Measurements from ENCODE around the gene CCIN. TPM values are rescaled to one million over a fixed set of nuclear protein-coding genes. Genes with fewer than 3 reads are reported as not detected.

The CCIN gene
- total RNA-seq, 2 donors from 2014 or later = 0.12 TPM; not detected in 1

DNA sequence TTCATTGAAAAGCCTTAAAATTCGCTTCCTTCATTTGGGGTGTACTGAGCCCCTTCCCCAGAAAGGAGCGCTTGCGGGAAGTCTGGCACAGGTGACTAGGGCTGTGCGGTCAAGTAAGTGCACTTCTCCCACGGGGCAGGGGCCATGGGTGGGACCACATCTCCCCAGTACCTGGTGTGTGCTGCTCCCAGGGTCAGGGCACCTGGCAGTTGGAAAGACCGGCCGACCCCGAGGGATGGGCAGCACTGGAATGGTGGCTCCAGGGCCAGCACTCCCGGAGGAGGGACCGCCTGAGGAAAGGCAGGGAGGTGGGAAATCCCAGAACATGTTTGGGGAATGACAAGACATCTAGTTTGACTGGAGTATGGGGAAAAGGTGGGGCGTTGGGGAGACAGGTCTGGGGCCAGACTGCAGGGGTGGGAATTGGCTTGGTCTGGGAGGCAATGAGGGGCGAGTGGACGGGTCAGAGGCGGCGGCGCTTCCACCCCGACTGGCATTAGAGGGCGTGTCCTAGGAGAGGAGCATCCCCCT is 33.4 kb upstream of the CCIN start:
- Mint-ChIP-seq H3K27ac (no peak overlapping the region), H3K4me3 (peak overlapping the region; percentile 79 to 86), H3K4me1 (ENCODE audit: low read depth) (peaks cover 39% of the 10 kb centered on the region), H3K9me3 (no peaks in the 10 kb centered on the region), H3K27me3 (ENCODE audit: low read depth) (peaks cover 9% of the 10 kb centered on the region), H3K36me3 (ENCODE audit: insufficient read depth in 2 of 2) (peaks cover 0 to 3% of the 10 kb centered on the region in 2 donors)
- DNase-seq = no peak
- ATAC-seq (replicated peaks in 1 of 2) = no peak

DNA sequence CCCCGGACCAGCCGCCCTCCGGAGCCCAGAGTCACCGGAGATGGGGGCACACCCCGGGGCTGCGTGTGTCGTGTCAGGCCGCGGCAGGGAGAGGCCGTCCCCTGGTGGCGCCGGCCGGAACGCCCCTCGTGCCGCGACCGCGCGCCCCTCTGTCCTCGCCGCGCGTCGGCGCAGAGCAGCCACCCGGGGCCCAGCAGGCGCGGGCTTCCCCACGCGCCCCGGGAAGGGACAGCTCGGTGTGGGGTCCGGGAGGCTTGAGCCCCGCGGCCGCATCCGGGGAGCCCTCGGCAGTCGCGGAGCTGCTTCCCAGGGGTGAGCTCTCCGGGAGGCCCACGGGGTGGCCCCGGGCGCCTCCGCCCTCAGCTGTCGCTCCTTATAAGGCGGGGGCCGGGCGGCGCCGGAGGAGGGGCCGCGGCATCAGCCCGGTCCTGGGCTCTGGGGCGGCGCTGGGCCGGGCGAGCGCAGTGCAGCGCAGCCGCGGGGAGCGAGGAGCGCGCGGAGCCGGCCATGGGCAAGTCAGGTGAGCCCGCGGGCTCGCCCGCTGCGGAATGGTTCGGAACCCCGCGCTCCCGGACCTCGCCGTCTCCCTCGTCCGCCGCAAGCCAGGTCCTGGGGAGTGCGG is 32.8 kb upstream of the CCIN start, which contains the start of gene GLIPR2:
TSS of gene GLIPR2 (plus strand) at position 462 of the 622 bp plus-strand sequence. CDS start at position 508, 46 bp downstream.
- DNase-seq (peak; percentile 87 to 89), ATAC-seq (replicated peaks in 1 of 2) (peak; percentile 98 to 99)
- Mint-ChIP-seq H3K4me3 (peak within 1 kb of the TSS; percentile 83 to 94), H3K27me3 (ENCODE audit: low read depth) (peaks cover 9% of the 10 kb centered on the region), H3K4me1 (ENCODE audit: low read depth) (peaks cover 45% of the 10 kb centered on the region), H3K27ac (peak within 1 kb of the TSS; percentile 6), H3K36me3 (ENCODE audit: insufficient read depth in 2 of 2) (peaks cover 0 to 3% of the 10 kb centered on the region in 2 donors), H3K9me3 (no peaks in the 10 kb centered on the region)

DNA sequence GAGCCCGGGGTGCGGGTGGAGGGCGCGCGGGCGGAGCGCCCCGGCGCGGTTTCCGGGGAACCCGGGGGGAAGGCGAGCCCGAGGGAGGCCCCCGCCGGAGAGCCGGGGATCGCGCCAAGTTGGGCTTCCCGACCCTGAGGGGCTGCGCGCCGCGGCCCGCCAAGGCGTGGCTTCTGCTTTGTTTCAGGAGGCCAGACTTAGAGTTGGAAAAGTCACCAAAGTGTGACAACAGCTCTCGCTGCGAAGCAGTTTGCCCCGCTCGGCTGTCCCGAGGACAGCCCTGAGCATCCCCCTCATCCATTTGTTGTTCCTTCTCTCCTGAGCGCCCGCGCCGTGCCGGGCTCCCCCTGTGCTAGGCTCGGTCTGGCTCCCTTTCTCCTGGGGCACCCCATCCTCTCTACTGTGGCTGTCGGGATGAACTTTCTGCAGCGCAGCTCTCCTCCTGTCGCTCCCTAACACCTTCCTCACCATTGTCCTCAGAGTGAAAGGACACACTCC is 32.2 kb upstream of the CCIN start:
- Mint-ChIP-seq H3K27me3 (ENCODE audit: low read depth) (peaks cover 9% of the 10 kb centered on the region), H3K9me3 (no peaks in the 10 kb centered on the region), H3K36me3 (ENCODE audit: insufficient read depth in 2 of 2) (peaks cover 0 to 3% of the 10 kb centered on the region in 2 donors), H3K4me1 (ENCODE audit: low read depth) (peaks cover 51% of the 10 kb centered on the region), H3K27ac (peak overlapping the region; percentile 6), H3K4me3 (peak overlapping the region; percentile 83 to 94)
- DNase-seq = no peak
- ATAC-seq (replicated peaks in 1 of 2) = peak; percentile 6 to 60

DNA sequence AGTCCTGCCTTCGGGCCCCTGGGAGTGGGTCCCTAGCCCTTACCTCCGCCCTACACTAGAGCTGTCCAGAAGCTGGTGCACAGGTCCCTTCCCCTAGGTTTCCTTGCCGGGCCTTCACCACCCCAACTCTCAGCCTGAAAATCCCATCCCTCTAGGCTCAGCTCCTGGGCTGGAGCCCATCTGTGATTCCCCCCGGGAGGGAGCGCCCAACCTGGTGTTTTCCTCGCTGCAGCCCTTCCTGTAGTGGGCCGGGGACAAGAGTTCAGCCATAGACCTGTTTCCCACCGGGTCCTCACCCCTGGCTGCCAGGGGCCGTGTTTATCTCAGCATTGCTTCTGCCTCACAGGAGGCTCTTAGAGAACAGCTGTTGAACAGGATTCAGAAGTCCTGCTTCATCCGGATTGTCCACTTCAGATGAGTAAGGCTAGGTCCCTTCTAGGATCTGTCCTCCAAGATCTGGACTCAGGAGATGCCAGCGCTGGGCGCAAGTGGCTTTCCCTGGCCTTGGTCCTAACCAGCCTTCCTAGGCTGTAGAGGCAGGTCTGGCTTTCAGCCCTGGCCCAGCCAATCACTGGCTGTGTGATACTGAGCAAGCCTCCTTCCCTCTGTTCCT is 31.7 kb upstream of the CCIN start:
- Mint-ChIP-seq H3K36me3 (ENCODE audit: insufficient read depth in 2 of 2) (peaks cover 0 to 3% of the 10 kb centered on the region in 2 donors), H3K4me3 (peak overlapping the region; percentile 83 to 94), H3K4me1 (ENCODE audit: low read depth) (peaks cover 56% of the 10 kb centered on the region), H3K27me3 (ENCODE audit: low read depth) (peaks cover 9% of the 10 kb centered on the region), H3K27ac (peak overlapping the region; percentile 6), H3K9me3 (no peaks in the 10 kb centered on the region)
- DNase-seq (no peak), ATAC-seq (replicated peaks in 1 of 2) (no peak)

DNA sequence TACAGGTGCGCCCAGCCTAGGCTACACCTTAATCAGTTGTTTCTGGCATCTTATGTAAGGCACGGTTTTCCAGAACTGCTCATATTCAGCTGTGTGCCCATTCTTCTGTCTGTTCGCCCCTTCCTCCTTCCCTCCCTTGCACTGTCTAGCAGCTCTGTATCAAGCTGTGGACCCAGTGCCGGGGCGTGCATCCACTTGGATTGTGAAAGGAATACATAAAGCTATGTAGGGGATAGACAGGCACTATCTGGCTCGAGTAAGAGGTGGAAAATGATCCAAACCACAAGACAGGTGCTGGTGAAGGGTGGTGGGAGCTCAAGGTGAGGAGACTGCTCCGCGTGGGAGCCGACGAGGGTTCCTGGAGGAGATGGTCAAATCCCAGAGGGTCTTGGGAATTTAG is 30.7 kb upstream of the CCIN start:
- Mint-ChIP-seq H3K4me3 (peak overlapping the region in 1 of 2 donors; percentile 22), H3K4me1 (ENCODE audit: low read depth) (peaks cover 65% of the 10 kb centered on the region), H3K27ac (no peak overlapping the region), H3K27me3 (ENCODE audit: low read depth) (peaks cover 9% of the 10 kb centered on the region), H3K9me3 (no peaks in the 10 kb centered on the region), H3K36me3 (ENCODE audit: insufficient read depth in 2 of 2) (peaks cover 0 to 6% of the 10 kb centered on the region in 2 donors)
- no peak for ATAC-seq (replicated peaks in 1 of 2)
- DNase-seq = no peak

DNA sequence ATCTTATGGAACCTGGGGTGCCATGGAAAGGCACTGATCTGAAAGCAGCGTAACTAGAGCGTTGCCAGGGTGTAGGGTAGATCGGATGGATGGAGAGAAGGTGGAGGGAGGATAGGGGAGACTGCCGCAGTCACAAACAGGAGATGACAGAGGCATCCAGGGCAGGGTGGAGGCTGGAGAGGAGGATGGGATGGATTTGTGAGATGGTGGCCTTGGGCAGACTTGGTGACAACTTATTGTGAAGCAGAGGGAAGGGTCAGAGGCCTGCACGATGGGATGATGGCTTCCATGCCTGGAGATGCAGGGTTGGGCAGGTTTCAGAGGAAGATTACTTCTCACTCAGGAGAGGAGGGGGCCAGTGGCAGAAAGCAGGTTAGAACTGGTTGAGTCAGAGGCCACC is 30.3 kb upstream of the CCIN start:
- H3K36me3 Mint-ChIP-seq (ENCODE audit: insufficient read depth in 2 of 2) = peaks cover 0 to 6% of the 10 kb centered on the region in 2 donors
- no peaks in the 10 kb centered on the region for H3K9me3 Mint-ChIP-seq
- H3K4me1 Mint-ChIP-seq (ENCODE audit: low read depth) = peaks cover 69% of the 10 kb centered on the region
- no peak overlapping the region for H3K4me3 Mint-ChIP-seq
- DNase-seq (no peak), ATAC-seq (replicated peaks in 1 of 2) (no peak)
- peaks cover 9% of the 10 kb centered on the region for H3K27me3 Mint-ChIP-seq (ENCODE audit: low read depth)
- H3K27ac Mint-ChIP-seq = no peak overlapping the region

DNA sequence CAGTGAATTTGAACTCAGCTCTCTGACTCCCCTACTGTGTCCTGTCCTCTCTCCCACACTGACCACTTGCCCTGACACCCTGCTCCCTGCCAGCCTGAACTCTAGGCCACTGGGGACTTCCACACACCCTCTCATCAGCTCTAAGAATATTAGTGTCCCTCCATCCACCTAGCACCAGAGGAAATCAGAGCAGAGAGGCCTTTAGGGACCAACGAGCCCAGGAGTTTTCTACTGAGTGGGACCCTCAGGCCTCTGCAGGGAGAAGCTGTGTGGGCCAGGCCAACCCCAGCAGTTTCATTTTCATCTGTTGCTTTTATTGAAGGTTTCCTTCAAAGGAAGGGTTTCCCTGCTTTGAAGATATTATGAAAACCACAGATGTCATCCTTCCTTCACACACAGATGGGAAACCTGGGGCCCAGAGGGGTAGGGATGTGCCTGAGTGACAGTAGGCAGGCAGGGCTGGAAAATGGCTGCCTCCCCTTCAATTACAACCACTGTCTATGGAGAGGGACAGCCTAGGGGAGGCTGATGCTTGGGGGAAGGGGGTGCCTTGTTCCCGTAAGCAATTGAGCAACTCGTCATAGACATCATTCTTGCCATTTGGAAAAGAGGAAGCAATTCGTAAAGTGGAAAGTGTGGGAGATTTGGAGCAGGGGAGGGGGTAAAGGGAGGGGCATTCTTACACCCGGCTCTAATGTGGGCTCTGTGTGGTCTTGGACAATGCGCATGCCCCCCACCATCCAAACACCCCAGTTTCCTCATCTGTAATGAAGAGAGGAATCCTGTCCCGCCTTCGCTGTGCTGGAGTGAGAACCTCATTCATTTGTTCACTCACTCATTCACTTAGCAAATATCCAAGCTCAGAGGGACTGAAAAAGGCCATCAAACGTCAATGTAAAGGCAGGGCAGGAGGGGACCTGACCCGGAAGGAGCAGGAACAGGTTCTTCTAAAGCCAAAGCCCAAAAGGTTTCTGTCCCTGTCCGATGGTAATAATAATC is 28.8 kb upstream of the CCIN start:
- no peak overlapping the region for H3K27ac Mint-ChIP-seq
- H3K4me3 Mint-ChIP-seq = peak overlapping the region; percentile 61 to 77
- ATAC-seq (replicated peaks in 1 of 2) = no peak
- peaks cover 9% of the 10 kb centered on the region for H3K27me3 Mint-ChIP-seq (ENCODE audit: low read depth)
- peaks cover 84% of the 10 kb centered on the region for H3K4me1 Mint-ChIP-seq (ENCODE audit: low read depth)
- H3K9me3 Mint-ChIP-seq = peaks cover 2% of the 10 kb centered on the region in 2 donors
- peaks cover 4 to 12% of the 10 kb centered on the region in 2 donors for H3K36me3 Mint-ChIP-seq (ENCODE audit: insufficient read depth in 2 of 2)
- no peak for DNase-seq

DNA sequence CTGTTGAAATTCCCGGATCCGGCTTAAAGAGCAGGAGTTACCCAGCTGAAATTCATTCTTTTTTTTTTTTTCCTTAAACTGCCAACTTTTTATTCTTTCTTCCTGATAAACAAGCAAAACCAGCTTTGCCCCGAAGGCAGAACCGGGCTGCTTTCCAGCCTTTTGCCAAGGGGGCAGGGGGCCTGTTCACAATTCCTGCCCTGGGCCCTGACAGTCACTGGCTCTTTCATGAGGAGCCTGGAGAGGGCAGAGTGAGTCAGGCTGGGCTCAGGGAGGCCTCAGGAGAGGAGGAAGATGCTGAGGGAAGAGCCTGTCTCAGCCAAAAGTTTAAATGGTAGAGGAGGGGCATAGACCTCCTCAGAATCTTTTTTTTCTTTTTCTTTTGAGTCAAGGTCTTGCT is 27.9 kb upstream of the CCIN start:
- peaks cover 92% of the 10 kb centered on the region for H3K4me1 Mint-ChIP-seq (ENCODE audit: low read depth)
- ATAC-seq (replicated peaks in 1 of 2) = no peak
- H3K27ac Mint-ChIP-seq = peak overlapping the region; percentile 18
- DNase-seq = no peak
- peaks cover 12 to 18% of the 10 kb centered on the region in 2 donors for H3K36me3 Mint-ChIP-seq (ENCODE audit: insufficient read depth in 2 of 2)
- peaks cover 9% of the 10 kb centered on the region for H3K27me3 Mint-ChIP-seq (ENCODE audit: low read depth)
- H3K4me3 Mint-ChIP-seq = peak overlapping the region; percentile 18 to 77
- H3K9me3 Mint-ChIP-seq = peaks cover 7 to 9% of the 10 kb centered on the region in 2 donors

DNA sequence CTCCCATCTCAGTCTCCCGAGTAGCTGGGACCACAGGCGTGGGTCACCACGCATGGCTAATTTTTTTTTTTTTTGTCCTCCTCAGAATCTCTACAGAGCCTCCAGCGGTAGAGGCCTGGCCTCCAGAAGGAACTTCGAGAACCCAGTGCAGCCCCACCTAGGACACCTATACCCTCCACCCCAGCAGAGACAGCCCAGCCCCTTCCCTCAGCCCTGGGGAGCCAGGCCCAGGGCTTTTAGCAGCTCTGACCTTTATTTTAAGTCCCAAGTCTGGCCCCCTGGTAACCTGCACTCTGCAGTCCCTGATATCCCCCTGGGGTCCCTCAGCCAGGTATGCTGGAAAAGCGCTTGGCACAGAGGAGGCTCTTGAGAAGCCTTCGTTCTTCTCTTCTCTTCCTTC is 27.4 kb upstream of the CCIN start:
- peaks cover 92% of the 10 kb centered on the region for H3K4me1 Mint-ChIP-seq (ENCODE audit: low read depth)
- peak overlapping the region; percentile 32 for H3K27ac Mint-ChIP-seq
- H3K27me3 Mint-ChIP-seq (ENCODE audit: low read depth) = peaks cover 9% of the 10 kb centered on the region
- H3K36me3 Mint-ChIP-seq (ENCODE audit: insufficient read depth in 2 of 2) = peaks cover 13 to 21% of the 10 kb centered on the region in 2 donors
- H3K9me3 Mint-ChIP-seq = peaks cover 8 to 10% of the 10 kb centered on the region in 2 donors
- peak overlapping the region; percentile 33 to 77 for H3K4me3 Mint-ChIP-seq
- no peak for ATAC-seq (replicated peaks in 1 of 2)
- no peak for DNase-seq

DNA sequence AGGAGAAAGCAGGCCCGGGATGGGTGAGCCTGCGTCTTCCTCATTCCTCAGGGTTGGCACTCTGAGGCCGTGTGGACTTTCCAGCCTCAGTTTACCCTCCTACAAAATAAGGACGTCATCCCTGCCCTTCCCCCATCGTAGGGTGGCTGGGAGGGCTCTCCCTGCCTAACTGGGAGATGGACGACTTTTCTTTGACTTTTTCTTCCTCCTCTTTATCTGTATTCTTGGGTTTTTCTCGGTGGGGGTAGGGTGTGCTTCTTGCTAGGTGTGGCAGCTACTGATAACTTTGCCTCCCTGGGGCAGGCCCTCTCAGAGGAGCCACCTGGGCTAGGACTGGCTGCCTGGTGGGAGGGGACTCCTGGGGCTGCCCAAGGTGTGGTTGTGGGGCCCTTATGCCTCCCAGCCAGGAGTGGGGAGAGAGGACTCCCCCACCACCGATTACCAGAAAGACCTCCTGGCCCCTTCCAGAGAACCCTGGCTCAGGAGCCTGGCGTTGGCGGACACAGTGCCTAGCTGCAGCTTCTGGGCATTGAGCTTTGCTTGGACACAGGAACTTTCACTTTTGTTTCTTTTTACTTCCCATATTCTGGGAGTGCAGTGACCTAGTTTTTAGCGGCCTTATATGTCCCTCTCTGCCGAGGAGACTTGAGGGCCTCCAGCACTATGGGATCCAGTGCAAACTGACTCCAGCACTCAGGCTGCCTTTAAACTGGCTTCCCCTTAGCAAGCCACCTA is 26.5 kb upstream of the CCIN start:
- H3K4me3 Mint-ChIP-seq = peak overlapping the region; percentile 80 to 85
- peaks cover 18 to 24% of the 10 kb centered on the region in 2 donors for H3K36me3 Mint-ChIP-seq (ENCODE audit: insufficient read depth in 2 of 2)
- peaks cover 93% of the 10 kb centered on the region for H3K4me1 Mint-ChIP-seq (ENCODE audit: low read depth)
- no peak for DNase-seq
- H3K27ac Mint-ChIP-seq = peak overlapping the region; percentile 81
- H3K27me3 Mint-ChIP-seq (ENCODE audit: low read depth) = peaks cover 9% of the 10 kb centered on the region
- H3K9me3 Mint-ChIP-seq = peaks cover 8 to 10% of the 10 kb centered on the region in 2 donors
- no peak for ATAC-seq (replicated peaks in 1 of 2)

DNA sequence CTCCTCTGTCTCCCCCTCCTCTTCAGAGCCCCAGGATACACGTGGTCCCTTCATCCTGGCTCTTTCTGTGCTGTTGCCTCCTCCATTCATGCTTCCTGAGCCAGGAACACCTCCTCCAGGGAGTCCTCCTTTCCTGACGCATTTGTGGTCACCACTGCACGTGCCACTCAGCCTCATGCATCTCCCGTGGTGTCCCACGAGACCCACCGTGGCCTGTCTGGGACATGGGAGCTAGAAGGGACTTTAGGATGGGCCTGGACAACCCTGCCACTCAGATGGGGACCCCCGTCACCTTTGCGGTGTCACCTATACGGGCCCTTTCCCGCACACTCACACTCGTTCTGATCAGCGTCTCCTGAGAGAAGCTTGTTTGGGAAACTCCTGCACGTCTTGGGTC is 25.9 kb upstream of the CCIN start:
- H3K9me3 Mint-ChIP-seq = peaks cover 8 to 10% of the 10 kb centered on the region in 2 donors
- peaks cover 93% of the 10 kb centered on the region for H3K4me1 Mint-ChIP-seq (ENCODE audit: low read depth)
- peak overlapping the region; percentile 80 to 85 for H3K4me3 Mint-ChIP-seq
- peak overlapping the region; percentile 81 for H3K27ac Mint-ChIP-seq
- DNase-seq (no peak), ATAC-seq (replicated peaks in 1 of 2) (no peak)
- H3K27me3 Mint-ChIP-seq (ENCODE audit: low read depth) = peaks cover 7% of the 10 kb centered on the region
- peaks cover 18 to 24% of the 10 kb centered on the region in 2 donors for H3K36me3 Mint-ChIP-seq (ENCODE audit: insufficient read depth in 2 of 2)

Measured in activated T-cell treated with anti-CD3 and anti-CD28 coated beads, Interleukin-2, amount 50 U/mL, for 72 hours (primary cell).